HepG2 (cell line): ENCODE measurements around the gene PKP1. TPM values are rescaled to one million over a fixed set of nuclear protein-coding genes. Genes with fewer than 3 reads are reported as not detected.

Experiments
- ATAC-seq: fragments of 200-7000 bp; cut with Tn5 transposase; 3 replicates; pipeline ENCODE4 v1.9.1; 2020; ENCODE audit warnings: mild to moderate bottlenecking, moderate library complexity
- BruUV-seq: library from RNA; stranded (reverse); fragments of 400-500 nt; replicated peaks from 2 replicates; lab custom pipeline; 2021; lab: Mats Ljungman, UMichigan
- CTCF ChIA-PET: fragments of 300-600 bp; formaldehyde crosslinking; extraction: SDS; loops from one replicate; lab custom pipeline; 2021; ENCODE audit warnings: low total read pairs, inconsistent platforms, low intra/inter-chr PET ratio; lab: Yijun Ruan, JAX
- POLR2A ChIA-PET: fragments of 350-600 bp; sonication (Branson Sonifier 250); formaldehyde crosslinking; loops from one replicate; lab custom pipeline; 2020; ENCODE audit warnings: antibody characterized with exemption, inconsistent platforms; lab: Yijun Ruan, JAX
- DNase-seq: peaks from one replicate; pipeline ENCODE4 v3.0.0-alpha.2; 2015; ENCODE audit warnings: low spot score
- FAIRE-seq: peaks from 3 replicates; lab custom pipeline; 2011; peaks lifted over from hg19 to GRCh38; lab: Jason Lieb, UNC
- H2AFZ ChIP-seq: one replicate; pipeline ENCODE4 v1.6.1; 2011; ENCODE audit warnings: low read length, inconsistent platforms
- H3K27ac ChIP-seq: fragments of 300-600 bp; 3 replicates; pipeline ENCODE4 v1.8.0; 2011; ENCODE audit warnings: mixed run types, mild to moderate bottlenecking, mixed read lengths, low read length, inconsistent platforms; ENCODE audit not compliant: insufficient read depth; ENCODE audit errors: extremely low read length
- H3K27me3 ChIP-seq, 2 experiments: fragments of 200-600 bp in 1 of 2; 2 replicates in 1 of 2; 3 replicates in 1 of 2; pipeline versions ENCODE4 v1.6.0 to v1.8.0; 2011; ENCODE audit warnings: low read length in 2 of 2, mild to moderate bottlenecking in 2 of 2, moderate library complexity in 2 of 2, inconsistent platforms in 1 of 2; ENCODE audit not compliant: insufficient read depth in 2 of 2, control insufficient read depth in 1 of 2
- H3K36me3 ChIP-seq, 2 experiments: fragments of 200-600 bp in 1 of 2; replicated peaks in 1 of 2; 2 replicates in 1 of 2; 3 replicates in 1 of 2; pipeline versions ENCODE4 v1.5.1 to v1.8.0; 2011; ENCODE audit warnings: low read length in 2 of 2, inconsistent platforms in 1 of 2; ENCODE audit not compliant: insufficient read depth in 2 of 2, control insufficient read depth in 1 of 2
- H3K4me1 ChIP-seq: 2 replicates; pipeline ENCODE4 v1.5.1; 2012; ENCODE audit warnings: low read length, inconsistent platforms; ENCODE audit not compliant: insufficient read depth
- H3K4me2 ChIP-seq: 2 replicates; pipeline ENCODE4 v1.6.0; 2011; ENCODE audit warnings: low read depth, low read length, inconsistent platforms
- H3K4me3 ChIP-seq, 3 experiments: fragments of 200-600 bp in 1 of 3; sonication (generic), shearing (Covaris generic) in 1 of 3; replicated peaks in 1 of 3; 2 replicates each; pipeline ENCODE4 v1.5.1; 2011 to 2016; ENCODE audit warnings: low read length in 3 of 3, inconsistent platforms in 2 of 3, low read depth in 2 of 3, mild to moderate bottlenecking in 2 of 3, control low read depth in 1 of 3, mixed read lengths in 1 of 3; ENCODE audit not compliant: insufficient read depth in 1 of 3
- H3K79me2 ChIP-seq: one replicate; pipeline ENCODE4 v1.6.1; 2011; ENCODE audit warnings: low read length, inconsistent platforms; ENCODE audit not compliant: insufficient read depth
- H3K9ac ChIP-seq: 2 replicates; pipeline ENCODE4 v1.6.0; 2011; ENCODE audit warnings: mild to moderate bottlenecking, low read depth, low read length, inconsistent platforms; ENCODE audit not compliant: insufficient read depth
- H3K9me3 ChIP-seq: 2 replicates; pipeline ENCODE4 v1.5.1; 2012; ENCODE audit warnings: mild to moderate bottlenecking, low read length
- H4K20me1 ChIP-seq: 2 replicates; pipeline ENCODE4 v1.6.0; 2011; ENCODE audit warnings: inconsistent platforms, mild to moderate bottlenecking, low read length, moderate library complexity; ENCODE audit not compliant: insufficient read depth
- CHD4 ChIP-seq: fragments of 200-600 bp; sonication (generic); IDR thresholded peaks from 2 replicates; pipeline ENCODE4 v1.7.0; 2017; ENCODE audit warnings: mild to moderate bottlenecking, low read length, borderline replicate concordance
- CTCF ChIP-seq: sonication (generic); formaldehyde crosslinking; IDR thresholded peaks from 2 replicates; pipeline ENCODE4 v1.5.0; 2020; ENCODE audit warnings: mild to moderate bottlenecking, missing genetic modification reagents, moderate library complexity
- ELF3 ChIP-seq: IDR thresholded peaks from 2 replicates; pipeline ENCODE4 v1.6.1; 2016; ENCODE audit warnings: missing genetic modification reagents, missing compliant biosample characterization
- FOXP1 ChIP-seq, 2 experiments: fragments of 450-650 bp in 1 of 2; IDR thresholded peaks; 2 replicates each; pipeline ENCODE4 v1.6.1; 2017 to 2018; ENCODE audit warnings: antibody characterized with exemption in 1 of 2
- HMGXB3 ChIP-seq: sonication (generic); formaldehyde crosslinking; IDR thresholded peaks from 2 replicates; pipeline ENCODE4 v1.4.0; 2020; ENCODE audit warnings: missing genetic modification reagents, borderline replicate concordance
- KAT2B ChIP-seq: fragments of 150-350 bp; IDR thresholded peaks from 2 replicates; pipeline ENCODE4 v1.6.1; 2014; ENCODE audit warnings: low read depth, low read length, borderline replicate concordance
- KDM2A ChIP-seq: sonication (generic); formaldehyde crosslinking; IDR thresholded peaks from 2 replicates; pipeline ENCODE4 v1.4.0; 2020; ENCODE audit warnings: low read depth, missing genetic modification reagents, borderline replicate concordance
- PPARG ChIP-seq: conservative IDR thresholded peaks from 2 replicates; pipeline ENCODE4 v1.6.1; 2016; ENCODE audit warnings: missing biosample characterization, missing genetic modification reagents
- RAD21 ChIP-seq: fragments of 450-650 bp; formaldehyde crosslinking; IDR thresholded peaks from 2 replicates; pipeline ENCODE4 v1.5.0; 2020; ENCODE audit warnings: mild to moderate bottlenecking
- TBP ChIP-seq: sonication (generic); formaldehyde crosslinking; IDR thresholded peaks from 2 replicates; pipeline ENCODE4 v1.5.0; 2020; ENCODE audit warnings: missing genetic modification reagents
- TFE3 ChIP-seq: IDR thresholded peaks from 2 replicates; pipeline ENCODE4 v1.6.1; 2016
- ZMYM3 ChIP-seq: sonication (generic); formaldehyde crosslinking; IDR thresholded peaks from 2 replicates; pipeline ENCODE4 v1.5.1; 2020; ENCODE audit warnings: mild to moderate bottlenecking, missing genetic modification reagents
- ZNF235 ChIP-seq: sonication (generic); formaldehyde crosslinking; IDR thresholded peaks from 2 replicates; pipeline ENCODE4 v1.8.1; 2023; ENCODE audit warnings: mild to moderate bottlenecking, missing genetic modification reagents, borderline replicate concordance
- ZNF784 ChIP-seq: sonication (generic); formaldehyde crosslinking; IDR thresholded peaks from 2 replicates; pipeline ENCODE4 v1.5.1; 2020; ENCODE audit warnings: missing genetic modification reagents, mild to moderate bottlenecking, borderline replicate concordance
- WGBS: methylation state at CpG from one replicate; pipeline ENCODE4 v1.1.6; 2017; ENCODE audit warnings: low lambda C conversion rate; 5-methylcytosine and 5-hydroxymethylcytosine counted together
- in situ Hi-C: cut with HindIII; loops from 2 replicates; pipeline ENCODE4 v1.10.0; 2017; ENCODE audit warnings: low pct_unique_long_range_greater_than_20kb; ENCODE audit not compliant: extremely low pct_ligation_motif_present
- intact Hi-C: fragments of 100-400 bp; cut with micrococcal nuclease; formaldehyde crosslinking; loops from one replicate; pipeline ENCODE4 v1.10.0; 2022; ENCODE audit not compliant: unreplicated experiment
- polyA plus RNA-seq, 8 experiments: library from polyadenylated mRNA; depleted of rRNA in 3 of 8; stranded (reverse) in 7 of 8; unstranded in 1 of 8; fragments of >200 nt; fragmentation: Illumina TruSeq in 4 of 8; extraction: Trizol in 4 of 8; gene quantifications; 2 replicates each; pipeline versions ENCODE4 v1.2.1 to v1.2.3, GENCODE V29; 2011 to 2016; ENCODE audit warnings: low read depth in 4 of 8, missing spikeins in 1 of 8, mixed read lengths in 1 of 8; ENCODE audit not compliant: insufficient read depth in 1 of 8
- total RNA-seq, 5 experiments: library from RNA; depleted of rRNA; stranded (reverse); fragments of >200 nt; fragmentation: Illumina TruSeq; extraction: Trizol; gene quantifications; 2 replicates each; pipeline ENCODE4 v1.2.3, GENCODE V29; 2016; ENCODE audit warnings: low read depth in 1 of 5

Gene PKP1
- total and polyA plus RNA-seq, 2 of the 13 experiments (the other 11 are each of a cell fraction or from before 2014, with no cell fraction given): not detected

GRCh38 chr1:201376464-201377374, 93.4 kb downstream of the PKP1 start:
- H3K4me3 ChIP-seq: no peak overlapping the region
- FAIRE-seq: peak; percentile 75
- no peaks in the 10 kb centered on the region for H3K9me3 ChIP-seq
- H3K4me1 ChIP-seq: no peaks in the 10 kb centered on the region
- 41% methylated on average over 4 of the region's 11 CpGs for WGBS
- POLR2A ChIA-PET: interaction anchor here (1.5 kb wide), 1 partner anchor 28 kb away, joined by 4 read pairs; no protein-coding TSS in a partner anchor
- H3K36me3 ChIP-seq: no peaks in the 10 kb centered on the region
- no peaks in the 10 kb centered on the region for H3K79me2 ChIP-seq
- in situ Hi-C loops (loop anchor here (5.0 kb wide), 1 partner anchor 36 kb away; no protein-coding TSS in a partner anchor), intact Hi-C loops (no loop called here)
- H2AFZ ChIP-seq: no peak overlapping the region
- H3K27me3 ChIP-seq: peaks cover 0 to 38% of the 10 kb centered on the region in 2 experiments; a peak in 4 of 5 replicates
- H3K27ac ChIP-seq: no peak overlapping the region
- no peaks in the 10 kb centered on the region for H4K20me1 ChIP-seq
- BruUV-seq: no TSS peak
- CTCF ChIA-PET: interaction anchor here (1.5 kb wide), 1 partner anchor 32 kb away, joined by 5 read pairs; no protein-coding TSS in a partner anchor
- no peak overlapping the region for H3K9ac ChIP-seq
- H3K4me2 ChIP-seq: no peak overlapping the region
- peak; percentile 82 for ATAC-seq
- peak; percentile 39 for DNase-seq
- no peak for TF ChIP-seq ZNF235 (CRISPR knock-in tag)
- no peak for TF ChIP-seq FOXP1 (IDR thresholded peaks at IDR 0.05)
- no peak for TF ChIP-seq FOXP1 (CRISPR knock-in tag; IDR thresholded peaks at IDR 0.05)
- no peak for TF ChIP-seq ZNF784 (CRISPR knock-in tag)
- peak; percentile 82; the same call in 1 of the 2 replicates for TF ChIP-seq CHD4
- no peak for TF ChIP-seq TFE3 (CRISPR knock-in tag)
- peak; percentile 65 for TF ChIP-seq CTCF
- TF ChIP-seq RAD21 (CRISPR knock-in tag): 0 out of 2 replicates have a peak, but pooled peaks have one; percentile 10
- no peak for TF ChIP-seq ELF3
- TF ChIP-seq TBP (CRISPR knock-in tag): no peak
- TF ChIP-seq KDM2A (CRISPR knock-in tag): peak; percentile 17
- TF ChIP-seq HMGXB3 (CRISPR knock-in tag): no peak
- no peak for TF ChIP-seq ZMYM3
- TF ChIP-seq KAT2B: no peak
- TF ChIP-seq PPARG (CRISPR knock-in tag): no peak
